AG09309 (cell line): Measurements from ENCODE around the gene NOC4L.

Source experiments
- DNase-seq: peaks from one replicate; pipeline ENCODE4 v3.0.0-alpha.2; 2010; ENCODE audit warnings: low read depth
- H3K4me3 ChIP-seq: 2 replicates; pipeline ENCODE4 v1.5.1; 2011; ENCODE audit warnings: mild to moderate bottlenecking, low read depth, low read length, moderate library complexity; ENCODE audit not compliant: control insufficient read depth
- CTCF ChIP-seq: IDR thresholded peaks from 2 replicates; pipeline ENCODE4 v1.5.1; 2011; ENCODE audit warnings: mild to moderate bottlenecking, low read depth, low read length, inconsistent platforms; ENCODE audit not compliant: insufficient read depth, control insufficient read depth; ENCODE audit errors: missing control alignments

NOC4L gene

GRCh38 chr12:132196038-132196872 lies 52.0 kb downstream of the NOC4L start:
- no peak for TF ChIP-seq CTCF
- H3K4me3 ChIP-seq: no peak overlapping the region
- DNase-seq: no peak

- TF ChIP-seq CTCF: no peak
- no peak overlapping the region for H3K4me3 ChIP-seq
- DNase-seq: no peak
Observed at GRCh38 chr12:132196873-132197390, 52.7 kb downstream of the NOC4L start.

GRCh38 chr12:132197581-132198354 lies 53.5 kb downstream of the NOC4L start:
- no peak for TF ChIP-seq CTCF
- DNase-seq: no peak
- no peak overlapping the region for H3K4me3 ChIP-seq

GRCh38 chr12:132199101-132199500 lies 54.8 kb downstream of the NOC4L start:
- TF ChIP-seq CTCF: no peak
- DNase-seq: no peak
- no peak overlapping the region for H3K4me3 ChIP-seq

- no peak for DNase-seq
- no peak for TF ChIP-seq CTCF
- no peak overlapping the region for H3K4me3 ChIP-seq
Observed at GRCh38 chr12:132199526-132200319, 55.5 kb downstream of the NOC4L start.

- no peak for TF ChIP-seq CTCF
- DNase-seq: no peak
- no peak overlapping the region for H3K4me3 ChIP-seq
Observed at GRCh38 chr12:132200800-132201199, 56.5 kb downstream of the NOC4L start.
